Epithelial cell of esophagus (primary cell): ENCODE measurements around the gene NLGN1.

Source experiments
- DNase-seq: peaks from one replicate; pipeline ENCODE4 v3.0.0; 2010; ENCODE audit warnings: low read depth
- H3K4me3 ChIP-seq: 2 replicates; pipeline ENCODE4 v1.5.1; 2011; ENCODE audit warnings: mild to moderate bottlenecking, low read length, control low read depth
- TF ChIP-seq, protein P1 (sequence below): IDR thresholded peaks from 2 replicates; pipeline ENCODE4 v1.5.1; 2011; ENCODE audit warnings: low read depth, mild to moderate bottlenecking, low read length, control low read depth, inconsistent platforms; ENCODE audit not compliant: insufficient read depth; ENCODE audit errors: missing control alignments

The NLGN1 gene

DNA sequence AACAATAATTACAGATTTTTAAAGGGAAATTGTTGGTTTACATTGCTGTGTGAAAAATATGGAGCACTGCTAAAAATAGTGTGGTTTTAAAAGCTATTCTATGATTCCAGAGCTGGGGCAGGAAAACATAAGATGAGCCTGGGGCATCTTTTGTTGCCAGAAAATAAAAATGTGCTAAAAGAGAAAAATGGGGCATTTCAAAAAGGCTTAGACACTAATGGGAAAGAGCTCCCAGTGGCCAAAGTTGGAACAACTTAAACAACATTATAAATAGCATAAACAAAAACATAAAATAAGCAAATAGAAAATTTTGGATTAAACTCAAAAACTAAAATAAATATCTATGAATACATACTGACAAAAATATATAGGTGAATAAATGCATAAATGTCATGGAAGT is 478.9 kb downstream of the NLGN1 start:
- no peak for DNase-seq
- TF ChIP-seq, protein P1, sequence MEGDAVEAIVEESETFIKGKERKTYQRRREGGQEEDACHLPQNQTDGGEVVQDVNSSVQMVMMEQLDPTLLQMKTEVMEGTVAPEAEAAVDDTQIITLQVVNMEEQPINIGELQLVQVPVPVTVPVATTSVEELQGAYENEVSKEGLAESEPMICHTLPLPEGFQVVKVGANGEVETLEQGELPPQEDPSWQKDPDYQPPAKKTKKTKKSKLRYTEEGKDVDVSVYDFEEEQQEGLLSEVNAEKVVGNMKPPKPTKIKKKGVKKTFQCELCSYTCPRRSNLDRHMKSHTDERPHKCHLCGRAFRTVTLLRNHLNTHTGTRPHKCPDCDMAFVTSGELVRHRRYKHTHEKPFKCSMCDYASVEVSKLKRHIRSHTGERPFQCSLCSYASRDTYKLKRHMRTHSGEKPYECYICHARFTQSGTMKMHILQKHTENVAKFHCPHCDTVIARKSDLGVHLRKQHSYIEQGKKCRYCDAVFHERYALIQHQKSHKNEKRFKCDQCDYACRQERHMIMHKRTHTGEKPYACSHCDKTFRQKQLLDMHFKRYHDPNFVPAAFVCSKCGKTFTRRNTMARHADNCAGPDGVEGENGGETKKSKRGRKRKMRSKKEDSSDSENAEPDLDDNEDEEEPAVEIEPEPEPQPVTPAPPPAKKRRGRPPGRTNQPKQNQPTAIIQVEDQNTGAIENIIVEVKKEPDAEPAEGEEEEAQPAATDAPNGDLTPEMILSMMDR = peak; percentile 39

DNA sequence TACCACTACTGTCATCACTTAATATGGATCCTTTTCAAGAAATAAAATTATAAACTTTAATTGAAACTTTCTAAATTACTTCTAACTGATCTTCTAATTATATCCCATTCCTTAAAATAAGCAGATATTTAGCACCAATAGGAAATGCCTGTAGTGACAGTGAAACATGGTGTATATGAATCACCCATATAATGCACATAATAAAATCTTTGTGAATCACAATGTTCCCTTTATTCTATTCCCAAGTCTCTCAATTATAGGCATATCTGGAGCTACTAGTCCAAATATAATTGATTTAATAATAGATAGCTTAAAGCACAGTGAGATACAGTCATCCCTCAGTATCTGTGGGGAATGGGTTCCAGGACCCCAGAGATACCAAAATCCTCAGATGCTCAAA is 490.3 kb downstream of the NLGN1 start:
- H3K4me3 ChIP-seq = no peak overlapping the region
- TF ChIP-seq, protein P1 = no peak
- DNase-seq = no peak

More for the DNA sequence above, 478.9 kb downstream of the NLGN1 start:
- no peak overlapping the region for H3K4me3 ChIP-seq

DNA sequence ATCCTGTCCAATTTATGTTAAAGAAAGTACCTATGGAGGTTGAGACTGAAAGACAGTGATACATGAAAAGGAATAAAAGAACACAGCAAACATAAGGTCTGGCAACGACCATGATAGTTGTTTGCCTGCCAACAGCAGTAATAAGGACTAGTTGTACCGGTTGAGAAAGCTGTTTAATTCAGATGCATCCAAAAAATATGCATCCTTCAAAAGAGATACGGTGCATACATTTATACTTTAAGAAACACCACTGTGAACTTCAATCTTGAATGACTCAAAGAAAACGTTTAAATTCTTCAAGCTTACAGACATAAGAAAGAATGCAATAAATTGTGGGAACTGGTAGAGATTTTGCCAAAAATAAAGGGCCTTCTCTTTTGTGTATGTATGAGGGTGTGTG is 492.1 kb downstream of the NLGN1 start:
- DNase-seq = no peak
- TF ChIP-seq, protein P1 = no peak
- no peak overlapping the region for H3K4me3 ChIP-seq

DNA sequence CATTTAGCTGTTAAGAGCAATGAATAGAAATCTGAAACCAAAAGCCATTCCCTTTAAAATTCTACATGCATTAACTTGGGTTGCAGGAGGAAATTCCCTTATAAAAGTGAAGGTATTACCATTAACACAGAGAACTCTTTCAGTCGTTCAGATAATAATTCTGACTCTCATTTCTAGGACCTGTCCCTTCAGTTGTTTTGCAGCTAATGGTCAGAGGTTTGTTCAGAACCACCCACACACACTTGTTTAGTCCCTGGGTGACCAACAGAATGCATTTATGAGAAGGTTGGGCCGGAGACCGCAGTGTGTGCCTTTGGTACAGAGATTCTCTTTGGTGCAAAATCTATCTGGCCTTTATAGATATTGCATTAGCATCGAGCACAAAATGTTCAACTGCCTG is 492.5 kb downstream of the NLGN1 start:
- no peak overlapping the region for H3K4me3 ChIP-seq
- TF ChIP-seq, protein P1 = no peak
- no peak for DNase-seq

DNA sequence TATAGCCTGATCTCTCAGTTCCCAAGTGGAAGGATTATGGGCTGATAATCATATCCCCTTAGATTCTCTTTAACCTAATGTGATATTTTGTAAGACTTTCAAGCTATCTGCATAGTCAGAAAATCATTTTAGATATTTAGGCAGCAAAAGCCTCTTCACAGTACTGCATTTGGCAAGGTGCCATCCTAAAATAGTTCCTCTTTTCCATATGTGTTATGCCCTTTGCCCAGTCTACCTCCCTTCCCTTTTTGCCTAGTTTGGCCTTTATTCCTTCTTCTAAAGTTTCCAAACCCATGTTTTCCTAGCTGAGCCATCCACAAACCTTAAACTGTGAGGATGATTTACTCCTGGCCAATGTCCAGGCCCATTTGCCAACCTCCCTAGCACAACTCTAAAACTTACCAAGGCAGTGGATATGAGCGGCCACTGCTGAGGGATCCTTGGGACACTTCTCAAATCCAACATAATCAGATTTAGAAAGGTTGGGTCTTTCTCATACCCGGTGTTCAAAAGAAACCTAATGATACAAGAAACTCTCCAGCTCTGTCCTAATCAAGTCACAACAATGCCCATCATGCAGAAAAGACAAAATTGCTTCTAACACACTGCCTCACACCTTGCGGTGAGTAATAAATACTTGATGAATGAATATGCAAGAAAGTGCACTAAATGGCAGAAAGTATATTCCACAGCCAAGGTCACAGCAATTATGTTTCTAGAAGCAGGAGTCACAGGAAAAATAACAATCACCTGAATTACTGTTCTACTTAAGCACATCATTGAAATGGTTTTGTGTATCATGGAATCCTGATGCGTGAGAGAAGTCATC is 493.9 kb downstream of the NLGN1 start:
- TF ChIP-seq, protein P1 = no peak
- H3K4me3 ChIP-seq = no peak overlapping the region
- DNase-seq = peak; percentile 61

DNA sequence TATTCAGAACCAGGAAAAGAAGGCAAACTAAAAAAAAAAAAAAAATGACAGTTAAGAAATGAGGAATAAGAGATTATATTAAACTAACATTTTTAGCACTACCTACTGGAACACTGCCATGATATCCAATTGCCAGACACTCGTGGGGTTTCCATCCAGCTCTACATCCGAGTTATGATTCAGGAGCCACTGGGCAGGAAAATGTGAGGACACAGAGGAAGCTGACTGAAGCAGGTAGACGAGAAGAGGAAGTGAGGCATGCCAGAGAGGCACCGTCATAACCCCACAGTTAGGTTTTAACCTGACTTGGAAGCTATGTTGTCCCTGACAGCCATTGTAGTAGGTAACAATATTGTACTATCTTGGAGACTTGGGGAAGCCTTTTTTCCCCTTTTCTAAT is 495.0 kb downstream of the NLGN1 start:
- H3K4me3 ChIP-seq = no peak overlapping the region
- TF ChIP-seq, protein P1 = no peak
- peak; percentile 83 for DNase-seq

DNA sequence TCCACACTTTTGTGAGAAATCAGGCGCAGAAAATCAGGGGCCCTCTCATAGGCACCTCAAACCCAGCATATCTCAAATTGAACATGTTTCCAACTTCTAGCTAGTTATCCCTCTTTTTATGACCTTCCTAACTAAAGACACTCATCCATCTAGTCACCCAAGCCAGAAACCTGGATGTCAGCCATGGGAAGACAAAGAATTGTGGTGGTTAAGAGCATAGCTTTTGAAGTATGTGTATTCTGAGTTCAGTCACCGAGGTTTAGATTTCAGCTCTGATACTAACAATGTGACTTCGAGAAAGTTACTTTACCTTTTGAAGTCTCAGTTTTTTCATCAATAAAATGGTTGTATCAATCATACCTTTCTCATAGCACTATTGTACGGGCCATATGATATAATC is 495.5 kb downstream of the NLGN1 start:
- peak; percentile 44 for DNase-seq
- no peak overlapping the region for H3K4me3 ChIP-seq
- TF ChIP-seq, protein P1 = no peak
